ENCODE measurements around the gene PPP1R9A.
"Not testable (repeated sequence)": the region's sequence is repeated elsewhere in the genome, so short reads cannot be mapped to it uniquely, and the experiment has no call there.

- not testable (repeated sequence) for TF ChIP-seq CTCF (IDR thresholded peaks at IDR 0.05); ZFX (IDR thresholded peaks at IDR 0.05; ENCODE audit: borderline replicate concordance)
Observed at GRCh38 chr7:94999601-95000000, 92.2 kb downstream of the PPP1R9A start.
